NCI-H2196 (cell line): ENCODE measurements around the gene BEST3.

Source experiments
- DNase-seq: peaks from one replicate; lab custom pipeline; 2025; ENCODE audit not compliant: unreplicated experiment; lab: John Stamatoyannopoulos, UW

BEST3 gene

DNA sequence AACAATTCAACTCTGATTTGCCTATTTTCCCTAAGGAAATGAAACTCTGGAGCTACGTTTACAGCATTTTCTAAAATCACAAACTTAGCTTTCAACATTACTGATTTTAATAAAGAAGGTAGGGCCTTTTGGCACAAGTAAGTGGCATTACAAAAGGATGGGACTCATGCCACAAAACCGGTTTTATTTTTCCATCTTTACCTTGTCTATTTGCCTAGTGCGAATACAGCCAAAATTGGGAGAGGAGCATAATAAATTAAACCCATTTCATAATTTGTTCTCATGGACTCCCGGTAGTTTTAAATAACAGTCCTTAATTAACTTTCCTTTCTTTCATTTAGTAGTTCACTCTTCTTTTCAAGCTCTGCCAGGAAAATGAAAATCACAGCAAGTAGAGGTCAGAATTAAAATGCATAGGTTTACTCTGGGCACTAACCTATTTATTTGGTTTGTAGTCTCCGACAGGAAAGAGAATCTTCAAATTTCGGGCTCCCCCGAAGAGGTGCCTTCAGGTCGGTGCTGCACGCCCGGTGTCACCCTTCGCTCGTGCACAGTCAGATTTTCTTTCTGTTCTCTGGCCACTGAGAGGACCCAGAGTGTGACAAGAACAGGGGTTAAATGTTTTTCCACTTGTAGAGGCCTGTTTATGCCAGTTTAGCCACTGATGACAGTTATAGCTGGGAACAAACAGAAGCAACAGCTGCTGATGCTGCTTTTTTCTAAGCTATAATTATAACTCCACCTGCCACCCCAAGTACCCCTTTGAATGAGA lies at the start of gene BEST3:
Gene BEST3, minus strand, starts transcription at position 535 of the 772 bp plus-strand sequence. CDS start 1,505 bp downstream, outside the sequence.
- DNase-seq: peak; percentile 82

DNA sequence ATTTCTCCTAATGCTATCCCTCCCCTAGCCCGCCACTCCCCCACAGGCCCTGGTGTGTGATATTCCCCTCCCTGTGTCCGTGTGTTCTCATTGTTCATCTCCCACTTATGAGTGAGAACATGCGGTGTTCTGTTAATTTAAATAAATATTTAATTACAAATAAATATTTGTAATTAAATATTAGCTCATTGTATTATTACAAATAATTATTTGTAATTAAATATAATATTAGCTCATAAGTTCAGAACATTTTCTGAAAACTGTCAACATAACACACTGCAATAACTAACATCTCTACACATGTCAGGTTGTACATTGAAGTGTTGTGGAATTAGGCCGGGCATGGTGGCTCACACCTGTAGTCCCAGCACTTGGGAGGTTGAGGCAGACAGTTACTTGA lies 45.0 kb upstream of the BEST3 start:
- DNase-seq: no peak

DNA sequence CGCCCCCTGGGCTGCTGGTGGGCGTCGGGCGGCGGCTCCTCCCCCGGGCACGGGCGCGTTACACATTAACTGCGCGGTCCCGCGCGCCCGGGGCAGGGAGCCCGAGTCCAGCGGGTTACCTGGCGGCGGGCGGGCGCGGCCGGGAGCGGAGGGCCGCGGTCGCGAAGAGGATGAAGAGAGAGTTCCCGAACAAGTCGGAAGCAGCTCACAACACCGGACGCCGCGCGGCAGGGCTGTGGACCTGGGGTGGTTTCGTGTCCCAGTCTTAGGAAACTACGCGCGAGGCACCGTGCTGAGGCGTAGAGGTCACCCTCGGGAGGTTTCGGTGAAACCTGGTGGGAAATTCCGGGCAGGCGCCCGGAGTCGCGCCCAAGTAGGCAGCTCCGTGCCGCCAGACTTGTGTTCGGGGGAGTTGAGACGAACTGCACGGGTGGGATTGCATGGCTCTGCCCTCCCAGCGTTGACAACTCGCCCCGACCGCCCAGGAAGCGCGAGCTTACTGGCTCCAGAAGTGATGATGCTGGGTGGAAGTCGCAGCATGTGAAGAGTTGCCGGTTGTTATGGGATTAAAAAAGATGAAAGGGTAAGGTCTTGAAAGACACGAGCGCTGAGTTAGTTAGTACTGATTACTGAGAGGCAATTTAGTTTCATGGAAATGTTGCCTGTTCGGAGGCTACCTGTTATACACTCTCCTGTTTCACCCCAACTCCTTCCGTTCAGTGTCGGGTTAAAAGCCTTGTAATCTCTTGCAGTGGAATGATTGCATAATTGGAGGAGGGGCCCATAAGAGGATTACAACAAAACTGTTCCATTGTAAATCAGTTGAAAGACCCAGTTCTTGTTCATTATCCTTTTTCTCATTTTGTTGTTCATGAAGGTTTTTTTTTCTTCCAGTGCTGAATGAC lies 40.4 kb upstream of the BEST3 start:
- DNase-seq: peak; percentile 62

DNA sequence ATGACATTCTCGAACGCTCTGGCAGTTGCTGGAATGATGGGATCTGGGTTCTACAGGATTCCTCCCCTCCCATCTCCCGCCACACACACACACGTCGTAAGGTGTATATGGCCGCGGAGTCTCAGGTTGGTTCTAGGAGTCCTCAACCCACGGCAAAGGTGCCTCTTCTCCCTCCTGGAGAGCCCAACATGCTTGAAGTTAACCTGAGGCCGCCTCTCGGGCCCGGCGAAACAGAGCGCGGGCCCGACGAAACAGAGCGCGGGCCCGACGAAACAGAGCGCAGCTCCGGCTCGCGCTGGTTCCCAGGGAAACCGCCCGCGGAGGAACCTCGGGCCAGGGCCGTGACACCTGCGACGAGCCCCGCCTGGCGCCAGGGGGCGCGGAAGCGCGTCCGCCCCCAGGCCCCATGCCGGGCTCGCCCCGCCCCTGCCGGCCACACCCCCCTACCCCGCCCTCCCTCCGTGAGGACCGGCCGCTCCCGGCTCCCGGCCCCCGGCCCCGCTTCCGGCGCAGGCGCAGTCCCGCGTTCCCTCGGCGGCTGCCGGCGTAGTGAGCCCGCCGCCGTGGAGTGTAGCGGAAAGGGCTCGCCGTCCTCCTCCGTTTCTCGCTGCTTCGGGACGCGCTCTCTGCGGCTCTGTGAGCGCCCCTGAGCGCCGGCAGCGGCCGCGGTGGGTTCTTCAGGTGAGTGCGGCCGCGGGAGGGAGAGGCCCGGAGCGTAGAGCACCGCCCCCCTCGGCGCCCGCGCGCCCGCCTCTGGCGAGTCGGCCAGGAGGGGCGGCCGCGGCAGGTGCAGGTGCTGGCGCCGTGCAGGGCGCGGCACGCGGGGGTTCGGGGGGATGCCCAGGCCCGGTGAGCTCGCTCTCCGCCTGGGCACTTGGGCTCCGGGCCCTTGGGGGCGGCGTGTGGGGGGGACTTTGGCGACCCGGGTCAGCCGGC lies 39.5 kb upstream of the BEST3 start, which contains the start of gene RAB3IP:
Gene RAB3IP, plus strand, starts transcription at position 510 of the 936 bp plus-strand sequence. CDS start 16,549 bp downstream, outside the sequence.
- DNase-seq: peak; percentile 99

DNA sequence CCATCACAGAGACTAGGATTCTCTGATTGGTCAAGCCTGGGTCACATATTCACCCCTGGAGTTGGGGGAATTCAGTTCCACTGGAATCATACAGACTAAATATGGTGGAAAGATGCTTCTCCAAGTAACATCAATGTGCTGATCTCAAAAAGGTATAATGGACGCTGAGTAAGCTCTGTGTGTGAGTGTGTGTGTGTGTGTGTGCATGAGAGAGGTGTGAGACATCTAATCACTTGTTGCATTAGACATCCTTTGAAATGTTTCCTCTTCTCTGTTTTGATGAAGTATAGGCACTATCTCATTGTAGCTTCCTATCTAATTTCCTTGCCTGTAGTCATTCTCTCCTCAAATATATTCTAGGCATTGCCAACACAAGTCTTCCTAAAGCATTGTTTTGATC lies 34.5 kb upstream of the BEST3 start:
- no peak for DNase-seq

DNA sequence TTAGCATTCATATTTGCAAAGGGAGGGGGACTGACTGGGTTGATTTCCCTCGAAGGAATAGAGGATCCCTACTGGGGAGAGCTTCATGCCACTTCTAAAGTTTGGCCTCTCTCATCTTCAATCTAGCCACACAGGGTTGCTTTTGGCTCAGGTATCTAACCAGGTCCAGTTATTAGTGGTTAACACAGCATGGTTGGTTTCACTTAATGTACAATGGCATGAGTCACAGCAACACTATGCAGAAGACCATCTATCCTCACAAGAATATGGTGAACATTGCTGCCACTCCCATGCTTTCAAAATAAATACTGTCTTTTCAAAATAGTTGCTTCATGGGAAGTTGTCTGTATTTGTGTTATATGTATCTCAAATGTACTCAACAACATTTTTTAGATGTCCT lies 33.0 kb upstream of the BEST3 start:
- DNase-seq: no peak

DNA sequence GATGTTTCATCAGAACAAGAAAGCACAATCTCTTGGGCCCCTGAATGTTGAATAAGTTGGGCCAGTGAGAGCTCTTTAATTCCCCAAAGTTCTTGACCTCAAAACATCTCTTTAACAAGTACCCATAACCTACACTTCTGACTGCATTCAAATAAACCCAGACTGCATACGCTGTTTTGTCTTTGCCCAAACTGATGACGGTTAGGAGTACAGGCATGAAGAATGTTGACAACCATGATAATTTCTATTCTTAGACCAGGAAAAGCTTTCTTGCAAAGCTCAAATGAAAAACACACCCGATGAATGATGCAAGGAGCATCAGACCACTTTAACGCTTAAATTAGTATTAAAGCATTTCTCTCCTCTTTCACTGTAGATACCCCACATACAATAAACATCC lies 27.8 kb upstream of the BEST3 start:
- no peak for DNase-seq

DNA sequence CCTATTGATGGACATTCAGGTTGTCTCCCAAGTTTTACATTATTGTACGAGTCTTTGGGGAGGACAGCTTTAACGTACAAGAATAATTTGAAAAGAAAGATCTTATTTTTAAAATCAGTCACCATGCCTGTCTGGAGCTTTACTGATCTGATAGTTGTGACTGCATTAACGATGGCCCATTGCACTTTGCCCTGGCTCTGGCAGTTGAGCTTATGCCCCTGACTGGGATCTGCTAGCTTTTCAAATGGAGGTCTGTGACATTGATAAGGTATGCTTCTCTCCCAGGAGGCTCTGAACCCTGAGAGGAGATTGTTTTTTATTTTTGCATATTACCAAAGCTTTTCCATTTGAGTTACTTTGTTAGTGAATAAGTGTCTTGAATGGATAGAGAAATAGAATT lies 21.6 kb upstream of the BEST3 start:
- DNase-seq: no peak

DNA sequence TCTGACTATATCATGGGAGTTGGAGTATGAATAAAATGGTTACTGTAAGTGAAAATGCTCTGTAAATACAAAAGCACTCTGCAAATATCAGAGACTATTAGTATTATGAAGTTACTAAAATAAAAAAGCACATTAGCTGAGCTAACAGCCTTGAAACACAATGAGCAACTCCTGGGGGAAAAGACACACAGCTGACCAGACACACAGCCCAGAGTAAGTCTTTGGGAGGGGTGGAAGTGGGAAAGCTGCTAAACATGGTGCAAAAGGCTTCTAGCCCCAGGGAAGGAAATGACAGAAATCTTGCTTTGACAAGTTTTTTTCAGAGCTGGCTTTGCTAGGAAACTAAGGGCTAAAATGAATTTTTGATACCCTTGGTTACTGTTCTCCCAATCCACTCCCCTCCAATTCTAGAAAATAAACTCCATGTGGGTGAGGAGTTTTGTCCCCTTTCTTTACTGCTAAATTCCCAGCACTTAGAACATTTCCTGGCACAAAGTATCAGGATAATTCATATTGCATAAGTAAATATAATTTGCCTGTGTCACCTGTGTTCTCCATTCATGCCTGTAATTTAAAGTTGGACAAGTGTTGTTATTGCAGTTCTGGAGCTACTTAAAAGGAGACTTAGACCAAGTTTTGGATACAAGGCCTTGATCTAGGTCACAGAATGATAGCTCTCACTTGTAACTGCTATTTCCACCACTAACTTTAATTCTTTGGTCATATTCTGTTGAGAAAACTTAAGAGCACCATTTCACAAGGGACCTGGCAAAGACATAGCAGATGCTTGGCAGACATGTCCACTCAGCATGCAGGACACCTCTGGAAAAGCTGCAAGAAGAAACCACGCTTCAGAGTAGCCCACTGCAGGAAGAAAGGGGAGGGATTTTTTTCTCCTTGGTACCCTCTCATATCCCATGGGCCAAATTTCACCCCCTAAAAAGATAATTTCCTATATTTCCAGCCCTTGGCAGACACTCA lies 20.5 kb upstream of the BEST3 start:
- peak; percentile 17 for DNase-seq

DNA sequence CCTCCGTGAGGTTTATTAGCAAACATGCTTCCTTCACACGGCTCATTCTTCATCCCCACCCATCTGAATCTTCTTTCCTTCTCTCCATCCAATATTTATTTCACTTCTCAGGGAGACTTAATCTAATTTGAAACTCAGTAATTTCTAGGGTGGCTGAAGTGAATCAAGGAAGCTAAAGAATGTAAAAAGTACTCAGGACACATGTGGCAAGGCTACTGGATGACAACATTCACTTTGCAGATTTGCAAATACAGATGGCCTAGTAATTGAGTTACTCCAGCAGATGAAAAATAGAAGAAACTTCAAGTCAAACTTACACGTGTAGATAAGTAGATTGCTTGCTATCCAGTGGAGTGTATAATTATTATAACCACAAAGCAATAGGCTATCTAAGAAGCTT lies 15.4 kb upstream of the BEST3 start:
- no peak for DNase-seq

DNA sequence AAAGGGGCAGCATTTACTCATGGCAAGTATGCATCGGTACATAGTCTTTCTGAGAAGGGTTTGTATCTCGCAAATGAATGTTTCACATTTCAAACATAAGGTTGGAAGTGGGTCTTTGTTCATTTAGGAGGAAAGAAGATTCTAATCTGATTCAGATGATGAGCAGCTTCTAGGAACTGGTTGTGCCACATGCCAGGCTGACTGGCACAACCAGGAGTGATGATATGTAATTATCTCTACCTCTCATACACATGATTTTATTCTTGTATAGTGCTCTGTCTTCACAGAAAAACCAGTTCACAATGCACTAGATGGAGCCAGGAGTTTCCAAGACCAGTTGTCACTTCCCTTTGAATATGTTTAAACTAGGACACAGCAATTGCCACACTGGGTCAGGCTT lies 13.7 kb upstream of the BEST3 start:
- no peak for DNase-seq

DNA sequence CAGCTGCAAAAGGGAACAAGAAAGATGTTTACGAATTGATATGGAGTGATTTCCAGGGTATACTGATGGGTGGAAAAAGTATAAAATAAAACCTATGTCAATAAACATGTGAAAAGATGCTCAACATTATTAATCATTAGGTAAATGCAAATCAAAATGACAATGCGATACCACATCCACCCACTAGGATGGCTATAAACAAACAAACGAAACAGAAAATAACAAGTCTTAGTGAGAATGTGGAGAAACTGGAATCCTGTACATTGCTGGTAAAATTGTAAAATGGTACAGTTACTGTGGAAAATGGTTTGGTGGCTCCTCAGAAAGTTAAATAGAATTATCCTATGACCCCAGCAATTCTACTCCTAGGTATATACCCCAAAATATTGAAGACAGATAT lies 9.5 kb upstream of the BEST3 start:
- no peak for DNase-seq

DNA sequence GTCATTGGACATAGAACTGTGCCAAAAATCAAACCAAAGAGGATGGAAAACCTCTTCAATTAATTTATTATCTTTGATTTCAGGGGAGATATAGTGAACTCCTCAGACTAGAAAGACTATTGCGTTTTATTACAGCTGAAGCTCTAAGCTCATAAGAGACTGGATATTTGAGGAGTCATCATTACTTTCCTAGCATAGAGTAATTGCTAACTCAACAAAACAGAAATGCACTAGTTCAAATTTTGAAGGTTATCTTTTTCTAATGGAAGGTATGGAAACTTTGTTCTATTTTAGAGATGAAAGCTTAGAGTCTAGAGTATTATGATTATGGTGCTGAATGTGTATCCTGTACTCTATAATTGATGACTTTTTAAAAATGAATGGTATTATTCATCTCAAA lies 5.3 kb upstream of the BEST3 start:
- DNase-seq: no peak

DNA sequence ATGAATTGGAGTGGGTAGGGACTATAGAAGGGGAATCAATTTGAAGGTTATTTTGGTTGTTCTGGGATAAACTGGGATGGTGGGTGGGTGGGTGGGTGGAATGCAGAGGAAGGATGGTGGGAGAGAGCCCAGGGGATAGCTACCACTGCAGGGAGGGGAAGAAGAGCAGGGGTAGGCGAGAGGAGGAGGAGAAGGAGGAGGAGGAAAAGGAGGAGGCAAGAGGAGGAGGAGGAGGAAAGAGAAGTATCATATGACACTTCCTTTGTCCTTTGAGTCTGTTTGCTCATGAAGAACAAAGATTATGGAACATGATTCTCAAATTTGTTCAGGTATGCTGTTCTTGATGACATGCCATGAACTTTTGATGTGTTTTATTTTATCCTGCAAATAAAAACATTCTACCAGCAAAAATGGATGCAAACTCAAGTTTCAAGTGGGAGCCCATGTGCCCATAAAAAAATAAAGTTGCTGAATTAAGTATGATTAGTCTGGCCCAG lies 4.1 kb upstream of the BEST3 start:
- no peak for DNase-seq

DNA sequence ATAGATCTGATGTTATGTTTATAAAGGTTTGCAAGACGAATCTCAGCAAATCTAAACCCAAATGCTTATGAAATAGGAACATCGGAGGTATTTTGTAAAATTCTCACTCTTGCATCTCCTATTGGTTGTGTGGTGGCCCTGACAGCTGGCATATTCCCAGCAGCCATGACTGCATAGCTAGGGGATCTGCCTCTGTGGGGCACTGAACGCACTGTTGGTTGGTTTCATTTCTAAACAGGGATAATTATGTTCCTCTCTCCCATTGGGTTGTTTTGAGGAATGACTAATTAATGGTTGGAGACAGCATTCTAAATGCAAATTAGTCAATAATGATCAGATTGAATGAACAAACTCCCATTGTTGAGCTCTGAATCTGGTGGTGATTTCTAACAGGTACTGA lies 2.7 kb upstream of the BEST3 start:
- no peak for DNase-seq

DNA sequence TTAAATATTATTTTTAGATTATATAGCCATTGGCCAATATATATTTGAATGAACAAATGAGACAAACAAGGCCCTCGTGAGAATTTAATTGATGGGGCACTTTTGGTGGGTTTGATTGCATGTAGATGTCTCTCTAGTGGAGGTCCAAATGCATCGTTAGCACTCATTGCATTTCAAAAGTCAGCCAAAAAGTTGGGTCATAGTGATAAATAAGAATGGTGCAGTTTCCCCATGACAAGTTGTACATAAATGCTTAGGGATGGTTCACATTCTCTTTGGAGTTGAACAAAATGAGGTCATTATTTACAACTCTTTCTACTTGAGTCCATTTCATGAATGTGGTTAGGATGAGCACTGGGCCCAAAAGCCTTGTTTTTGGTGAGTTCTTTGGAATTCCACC lies 1.0 kb downstream of the BEST3 start:
- no peak for DNase-seq

DNA sequence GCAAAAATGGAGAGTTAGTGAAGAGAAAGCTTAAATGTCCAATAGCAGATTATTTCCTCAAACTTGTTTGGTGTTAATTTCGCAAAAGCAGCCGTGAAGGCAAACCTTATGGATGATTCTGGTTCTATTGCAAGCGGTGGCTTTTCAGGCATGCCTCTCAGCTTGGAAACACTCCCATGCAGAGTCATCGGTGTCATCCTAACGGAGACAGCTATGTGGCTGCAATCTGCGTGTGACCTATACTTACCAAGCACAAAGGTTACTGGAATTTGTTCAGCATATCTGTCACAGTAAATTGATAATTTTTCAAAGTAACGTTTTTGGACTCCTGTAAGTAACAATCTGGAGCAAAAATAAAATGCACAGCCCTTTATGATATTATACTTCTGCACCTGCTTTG lies 5.0 kb downstream of the BEST3 start:
- DNase-seq: no peak

DNA sequence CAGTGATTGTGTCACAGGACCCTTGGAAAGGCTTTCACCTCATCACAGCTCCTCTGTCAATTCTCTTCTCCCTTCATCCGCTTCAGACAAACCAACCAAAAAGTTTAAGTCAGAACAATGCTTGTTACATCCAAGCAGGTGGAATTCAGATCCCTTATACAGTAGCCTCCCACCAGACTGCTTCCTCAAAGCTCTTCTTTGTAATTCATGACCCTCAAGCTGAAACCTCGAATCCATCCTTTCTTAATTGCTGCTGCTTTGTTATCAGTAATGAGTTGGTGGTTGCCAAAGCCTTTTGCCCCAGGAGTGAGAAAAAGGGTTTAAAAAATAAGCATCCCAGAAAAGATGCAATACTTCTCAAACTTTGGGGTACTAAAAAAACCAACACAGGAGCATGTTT lies 9.5 kb downstream of the BEST3 start:
- no peak for DNase-seq
